Stimulated activated CD4-positive, alpha-beta T cell treated with anti-CD3 and anti-CD28 coated beads, Interleukin-4, amount 100 ng/mL, for 24 hours (primary cell): ENCODE data around the gene GIMAP1.

Source experiments
- DNase-seq: peaks from one replicate; pipeline ENCODE4 v3.0.0-alpha.2; 2020

GIMAP1 gene

DNA sequence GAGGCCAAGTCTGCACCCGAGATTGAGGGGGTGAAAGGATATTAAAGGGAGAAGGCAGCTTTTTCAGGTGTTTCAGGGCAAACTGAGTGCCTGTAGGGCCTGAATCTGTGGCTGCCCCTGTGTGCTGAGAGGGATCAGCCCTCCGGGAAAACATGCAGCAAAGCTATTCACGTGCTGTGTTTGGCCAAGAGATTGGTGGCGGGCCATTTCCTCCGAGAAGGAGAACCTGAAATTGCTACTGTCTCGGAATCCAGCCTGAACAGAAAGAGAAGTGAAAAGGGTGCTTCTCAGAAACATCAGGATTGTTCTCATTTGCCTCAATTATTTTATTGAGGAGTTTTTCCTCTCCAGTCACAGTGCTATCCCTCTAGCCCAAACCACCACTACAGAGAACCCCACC is 36.8 kb downstream of the GIMAP1 start:
- DNase-seq, result no peak

DNA sequence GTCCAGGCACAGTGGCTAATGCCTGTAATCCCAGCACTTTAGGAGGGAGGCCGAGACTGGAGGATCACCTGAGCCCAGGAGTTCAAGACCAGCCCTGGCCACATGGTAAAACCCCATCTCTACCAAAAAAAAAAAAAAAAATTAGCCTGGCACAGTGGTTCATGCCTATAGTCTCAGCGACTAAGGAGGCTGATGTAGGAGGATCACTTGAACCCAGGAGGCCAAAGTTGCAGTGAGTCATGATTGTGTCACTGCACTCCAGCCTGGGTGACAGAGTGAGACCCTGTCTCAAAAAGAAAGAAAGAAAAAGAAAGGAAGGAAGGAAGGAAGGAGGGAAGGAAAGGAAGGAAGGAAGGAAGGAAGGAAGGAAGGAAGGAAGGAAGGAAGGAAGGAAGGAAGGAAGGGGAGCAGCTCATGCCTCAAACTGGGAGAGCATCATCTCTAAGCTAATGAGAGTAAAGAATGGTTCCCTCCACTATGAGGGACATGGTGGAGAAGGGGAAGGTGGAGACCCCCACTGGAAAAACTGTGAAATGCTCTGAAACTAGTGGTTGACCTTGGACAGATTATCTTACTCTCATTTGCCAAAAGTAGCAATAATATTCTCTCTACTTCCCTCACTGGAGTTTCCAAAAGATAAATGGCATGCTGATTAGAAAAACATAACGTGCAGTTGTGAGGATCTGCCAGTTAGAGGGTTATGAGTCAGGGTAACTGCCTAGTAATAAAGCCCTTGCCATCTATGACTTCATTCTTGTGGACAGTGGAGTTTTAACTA is 37.6 kb downstream of the GIMAP1 start:
- DNase-seq, result peak; percentile 63

DNA sequence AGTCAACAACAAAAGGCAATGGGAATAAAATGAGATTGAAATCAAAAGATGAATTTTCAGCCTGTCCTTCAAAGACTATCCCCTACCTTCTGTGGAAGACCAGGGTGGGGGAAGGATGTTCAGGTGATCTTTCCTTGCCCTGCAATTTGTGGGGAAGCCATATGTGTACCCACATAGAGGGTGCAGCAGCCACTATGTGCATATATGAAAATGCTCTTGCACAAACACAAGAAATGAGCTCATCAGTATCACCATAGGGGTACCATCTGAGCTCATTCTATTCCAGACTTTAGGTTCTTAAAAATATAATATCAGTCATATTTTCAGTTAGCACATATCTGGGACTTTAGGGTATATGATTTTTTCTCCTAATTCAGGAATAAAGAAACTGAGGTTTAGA is 38.5 kb downstream of the GIMAP1 start:
- no peak for DNase-seq

DNA sequence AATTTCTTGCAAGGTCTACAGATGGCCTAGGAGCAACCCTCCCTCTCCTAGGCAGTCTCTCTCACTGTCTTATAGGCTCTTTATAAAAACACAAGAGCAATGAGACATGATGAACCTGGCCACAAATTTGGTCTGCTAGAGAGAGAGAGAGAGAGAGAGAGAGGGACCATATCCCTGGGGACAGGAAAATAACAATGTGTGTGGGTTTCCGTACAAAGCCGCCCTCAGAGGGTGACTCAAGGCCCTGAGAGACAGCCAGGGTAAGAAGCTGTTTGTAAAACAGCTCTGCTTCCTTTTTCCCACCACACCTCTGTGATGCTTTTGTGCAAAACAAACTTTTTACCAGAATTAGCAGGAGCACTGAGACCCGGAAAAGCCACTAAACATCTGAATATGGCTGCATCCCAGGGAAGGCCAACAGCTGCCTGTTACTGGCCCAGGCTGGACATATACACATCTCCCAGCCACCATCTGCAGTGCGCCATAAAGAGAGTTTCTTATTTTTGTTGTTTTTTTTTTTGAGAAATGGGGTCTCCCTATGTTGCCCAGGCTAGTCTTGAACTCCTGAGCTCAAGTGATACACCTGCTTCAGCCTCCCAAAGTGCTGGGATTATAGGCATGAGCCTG is 39.2 kb downstream of the GIMAP1 start:
- peak; percentile 81 for DNase-seq

DNA sequence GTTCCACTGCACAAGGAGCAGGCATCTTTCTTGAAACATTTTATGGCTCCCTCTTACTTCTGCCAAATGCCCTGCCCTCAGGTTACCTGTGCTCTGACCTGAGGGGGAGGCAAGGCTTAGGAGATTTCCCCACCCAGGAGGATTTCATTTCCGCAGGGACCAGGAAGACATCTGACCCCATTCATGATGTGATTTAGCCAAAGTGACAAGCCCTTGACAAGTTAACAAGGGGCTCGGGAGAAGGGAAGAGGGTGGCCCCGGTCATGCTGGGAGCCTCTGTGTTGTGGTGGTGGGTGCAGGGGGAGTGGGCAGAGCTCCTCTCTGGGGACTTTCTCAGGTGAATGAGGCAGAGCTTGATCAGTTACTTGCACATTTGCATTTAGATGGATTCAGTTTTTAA is 39.8 kb downstream of the GIMAP1 start:
- no peak for DNase-seq

DNA sequence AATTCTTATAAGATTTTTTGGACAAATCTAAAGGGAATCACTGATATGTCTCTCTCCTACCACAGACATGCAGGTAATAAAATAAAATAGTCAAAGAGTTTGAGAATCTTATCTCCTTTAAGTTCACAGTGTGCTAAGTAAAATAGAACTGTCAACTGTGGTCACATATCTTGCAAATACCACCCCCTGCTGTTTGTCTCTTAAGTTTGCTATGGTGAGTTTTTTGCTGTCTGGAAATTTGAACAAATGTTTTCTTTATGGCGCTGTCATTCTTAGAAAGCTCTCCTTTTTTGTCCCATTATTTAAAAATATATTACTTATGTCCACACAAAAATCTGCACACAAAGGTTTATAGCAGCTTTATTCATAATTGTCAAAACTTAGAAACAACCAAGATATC is 40.4 kb downstream of the GIMAP1 start:
- DNase-seq, result no peak

DNA sequence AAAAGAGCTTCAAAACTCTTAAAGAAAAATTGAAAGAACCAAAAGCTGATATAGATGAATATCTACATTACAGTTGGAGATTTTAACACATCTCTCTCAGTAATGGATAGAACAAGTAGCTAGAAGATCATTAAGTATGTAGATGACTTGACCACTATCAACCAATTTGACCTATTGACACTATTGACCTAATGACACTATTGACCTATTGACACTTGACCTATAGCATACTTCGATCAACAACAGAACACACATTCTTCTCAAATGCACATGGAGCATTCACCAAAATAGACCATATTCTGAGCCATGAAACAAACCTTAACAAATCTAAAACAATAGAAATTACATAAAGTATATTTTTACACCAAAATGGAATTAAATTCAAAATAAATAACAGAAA is 43.1 kb downstream of the GIMAP1 start:
- DNase-seq, result no peak

DNA sequence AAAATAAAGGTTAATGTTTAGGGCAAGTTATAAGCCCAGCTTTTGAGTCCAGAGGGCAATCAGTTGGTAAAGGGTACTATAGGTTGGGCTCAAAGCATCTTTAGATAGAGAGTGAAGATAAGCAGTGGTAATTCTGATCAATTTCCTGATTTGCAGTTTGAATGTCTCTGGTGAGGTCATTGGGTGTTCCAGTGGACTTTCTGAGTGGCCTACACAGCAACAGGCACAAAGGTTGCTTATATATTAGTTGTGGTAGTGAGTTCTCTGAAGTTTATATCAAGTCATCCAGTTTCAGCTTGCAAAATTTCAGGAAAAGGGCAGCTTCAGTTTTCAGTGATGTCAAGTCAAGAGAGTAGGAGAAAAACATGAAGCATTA is 49.9 kb downstream of the GIMAP1 start:
- no peak for DNase-seq

DNA sequence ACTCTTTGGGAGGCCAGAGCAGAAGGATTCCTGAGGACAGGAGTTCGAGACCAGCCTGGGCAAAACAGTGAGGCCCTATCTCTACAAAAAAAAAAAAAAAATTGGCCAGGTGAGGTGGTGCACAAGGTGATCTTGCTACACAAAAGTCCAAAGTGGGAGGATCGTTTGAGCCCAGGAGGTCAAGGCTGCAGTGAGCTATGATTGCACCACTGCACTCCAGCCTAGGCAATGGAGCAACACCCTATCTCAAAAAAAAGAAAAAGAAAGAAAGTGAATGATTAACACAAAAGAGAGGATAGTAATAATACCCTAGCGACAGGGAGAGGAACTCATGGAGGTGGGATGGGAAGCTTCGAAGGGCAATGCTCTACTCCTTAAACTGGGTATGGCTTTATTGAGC is 53.4 kb downstream of the GIMAP1 start:
- no peak for DNase-seq
